ENCODE results near the gene CA7. TPM values are rescaled to one million over a fixed set of nuclear protein-coding genes. Genes with fewer than 3 reads are reported as not detected.
A peak's percentile ranks its signal among the peaks of the same experiment; 100 is the strongest.

The CA7 gene
- total RNA-seq, 2 experiments from 2014 or later = 0.12 TPM; not detected in 1

GRCh38 chr16:66847533-66848067 is 3.4 kb downstream of the CA7 start:
- Mint-ChIP-seq H3K27me3 (peaks cover 32% of the 10 kb centered on the region), H3K4me1 (ENCODE audit: low read depth) (peaks cover 13% of the 10 kb centered on the region), H3K9me3 (no peaks in the 10 kb centered on the region), H3K4me3 (no peak overlapping the region), H3K36me3 (no peaks in the 10 kb centered on the region), H3K27ac (no peak overlapping the region)
- DNase-seq = no peak
- CTCF ChIA-PET = interaction anchor here (1.1 kb wide), 1 partner anchor 25 kb away, joined by 4 read pairs; no protein-coding TSS in a partner anchor
- POLR2A ChIA-PET = interaction anchor here (1.3 kb wide), 1 partner anchor 17 kb away, joined by 3 read pairs; the partner anchor contains the start of gene NAE1
- intact Hi-C loops (cut with micrococcal nuclease) = no loop called here

- H3K27ac Mint-ChIP-seq = no peak overlapping the region
- H3K36me3 Mint-ChIP-seq = no peaks in the 10 kb centered on the region
- CTCF ChIA-PET = interaction anchor here (1.3 kb wide), 1 partner anchor 25 kb away, joined by 3 read pairs; no protein-coding TSS in a partner anchor
- POLR2A ChIA-PET = no interaction called here
- no peak overlapping the region for H3K4me3 Mint-ChIP-seq
- peaks cover 27% of the 10 kb centered on the region for H3K27me3 Mint-ChIP-seq
- intact Hi-C loops (cut with micrococcal nuclease) = no loop called here
- H3K9me3 Mint-ChIP-seq = no peaks in the 10 kb centered on the region
- peak; percentile 22 for DNase-seq
- H3K4me1 Mint-ChIP-seq (ENCODE audit: low read depth) = peaks cover 13% of the 10 kb centered on the region
Measured at GRCh38 chr16:66848172-66848571, 4.0 kb downstream of the CA7 start.

- intact Hi-C loops (cut with micrococcal nuclease) = no loop called here
- peaks cover 18% of the 10 kb centered on the region for H3K27me3 Mint-ChIP-seq
- H3K27ac Mint-ChIP-seq = no peak overlapping the region
- no peak for DNase-seq
- ChIA-PET CTCF (interaction anchor here (1.2 to 1.3 kb wide), 2 partner anchors 18 to 24 kb away, joined by 3 to 6 read pairs; partner anchors contain the start of gene NAE1), POLR2A (no interaction called here)
- no peak overlapping the region for H3K4me3 Mint-ChIP-seq
- no peaks in the 10 kb centered on the region for H3K9me3 Mint-ChIP-seq
- no peaks in the 10 kb centered on the region for H3K36me3 Mint-ChIP-seq
- H3K4me1 Mint-ChIP-seq (ENCODE audit: low read depth) = peaks cover 10% of the 10 kb centered on the region
Measured at GRCh38 chr16:66849021-66849420, 4.8 kb downstream of the CA7 start.

- H3K27me3 Mint-ChIP-seq = peaks cover 16% of the 10 kb centered on the region
- intact Hi-C loops (cut with micrococcal nuclease) = no loop called here
- H3K27ac Mint-ChIP-seq = no peak overlapping the region
- H3K4me1 Mint-ChIP-seq (ENCODE audit: low read depth) = peaks cover 10% of the 10 kb centered on the region
- ChIA-PET CTCF (interaction anchor here (1.2 to 1.3 kb wide), 2 partner anchors 19 to 23 kb away, joined by 3 to 6 read pairs; partner anchors contain the start of gene NAE1), POLR2A (no interaction called here)
- no peak overlapping the region for H3K4me3 Mint-ChIP-seq
- no peak for DNase-seq
- H3K36me3 Mint-ChIP-seq = no peaks in the 10 kb centered on the region
- H3K9me3 Mint-ChIP-seq = no peaks in the 10 kb centered on the region
Measured at GRCh38 chr16:66849549-66849948, 5.3 kb downstream of the CA7 start.

DNA sequence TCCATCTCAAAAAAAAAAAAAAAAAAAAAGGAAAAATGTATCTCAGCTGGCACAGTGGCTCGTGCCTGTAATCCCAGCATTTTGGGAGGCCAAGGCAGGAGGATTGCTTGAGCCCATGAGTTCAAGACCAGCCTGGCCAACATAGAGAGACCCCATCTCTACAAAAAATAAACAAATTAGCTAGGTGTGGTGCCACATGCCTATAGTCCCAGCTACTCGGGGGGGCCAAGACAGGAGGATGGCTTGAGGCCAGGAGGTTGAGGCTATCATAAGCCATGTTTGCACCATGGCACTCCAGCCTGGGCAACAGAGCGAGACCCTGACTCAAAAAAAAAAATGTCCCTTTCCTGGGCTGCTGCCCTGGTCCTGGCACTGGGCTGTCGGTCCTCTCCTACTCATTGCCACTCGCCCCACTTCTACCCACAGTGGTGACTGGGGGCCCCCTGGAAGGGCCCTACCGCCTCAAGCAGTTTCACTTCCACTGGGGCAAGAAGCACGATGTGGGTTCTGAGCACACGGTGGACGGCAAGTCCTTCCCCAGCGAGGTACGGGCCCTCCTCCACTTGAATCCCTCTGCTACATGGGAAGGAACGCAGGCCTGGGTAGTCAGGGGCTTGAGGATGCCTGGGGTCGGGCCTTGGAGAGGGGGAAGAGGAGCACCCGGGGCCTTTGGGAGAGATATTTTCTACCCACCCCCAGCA is 6.1 kb downstream of the CA7 start:
- peaks cover 10% of the 10 kb centered on the region for H3K27me3 Mint-ChIP-seq
- CTCF ChIA-PET = interaction anchor here (0.8 kb wide), 1 partner anchor 18 kb away, joined by 3 read pairs; no protein-coding TSS in a partner anchor
- POLR2A ChIA-PET = no interaction called here
- H3K4me3 Mint-ChIP-seq = no peak overlapping the region
- peaks cover 9% of the 10 kb centered on the region for H3K4me1 Mint-ChIP-seq (ENCODE audit: low read depth)
- H3K27ac Mint-ChIP-seq = no peak overlapping the region
- H3K36me3 Mint-ChIP-seq = no peaks in the 10 kb centered on the region
- intact Hi-C loops (cut with micrococcal nuclease) = no loop called here
- DNase-seq = no peak
- no peaks in the 10 kb centered on the region for H3K9me3 Mint-ChIP-seq

GRCh38 chr16:66851166-66851964 is 7.2 kb downstream of the CA7 start:
- intact Hi-C loops (cut with micrococcal nuclease) = no loop called here
- Mint-ChIP-seq H3K27me3 (peaks cover 1% of the 10 kb centered on the region), H3K27ac (no peak overlapping the region), H3K9me3 (no peaks in the 10 kb centered on the region), H3K4me1 (ENCODE audit: low read depth) (peaks cover 7% of the 10 kb centered on the region), H3K36me3 (no peaks in the 10 kb centered on the region), H3K4me3 (no peak overlapping the region)
- CTCF ChIA-PET = interaction anchor here (0.8 kb wide), 1 partner anchor 17 kb away, joined by 3 read pairs; no protein-coding TSS in a partner anchor
- no peak for DNase-seq
- POLR2A ChIA-PET = no interaction called here

GRCh38 chr16:66853261-66854139 is 9.3 kb downstream of the CA7 start:
- Mint-ChIP-seq H3K9me3 (no peaks in the 10 kb centered on the region), H3K36me3 (no peaks in the 10 kb centered on the region), H3K4me1 (ENCODE audit: low read depth) (no peaks in the 10 kb centered on the region), H3K27me3 (no peaks in the 10 kb centered on the region), H3K4me3 (no peak overlapping the region), H3K27ac (no peak overlapping the region)
- ChIA-PET CTCF (interaction anchor here (1.1 to 5.0 kb wide), 4 partner anchors 9 to 23 kb away, joined by 3 to 24 read pairs (median 6); partner anchors contain the start of gene NAE1), POLR2A (no interaction called here)
- intact Hi-C loops (cut with micrococcal nuclease) = no loop called here
- no peak for DNase-seq

DNA sequence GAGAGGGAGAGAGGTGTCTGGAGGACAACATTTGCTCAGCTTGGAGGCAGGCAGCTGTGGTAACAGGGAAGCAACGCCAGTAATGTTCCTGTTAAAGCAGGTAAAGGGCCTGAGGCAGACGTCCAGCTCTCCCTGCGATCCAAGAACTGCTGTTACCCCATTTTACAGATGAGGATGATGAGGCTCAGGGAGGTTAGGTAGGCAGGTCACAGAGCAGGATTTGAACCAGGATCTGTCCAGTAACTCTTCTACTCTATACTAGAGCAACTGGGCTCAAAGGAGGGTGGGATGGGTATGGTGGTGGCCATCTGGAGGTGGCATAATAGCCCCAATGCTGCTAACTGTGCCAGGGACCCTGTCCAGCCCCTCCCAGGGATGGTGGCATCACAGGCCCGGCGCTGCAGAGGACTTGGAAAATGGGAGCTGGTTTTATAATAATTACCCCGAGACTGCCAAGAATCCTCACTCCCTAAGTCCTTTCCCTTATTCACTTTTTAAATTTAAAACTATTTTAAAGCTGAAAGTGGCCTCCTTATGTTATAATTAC is 12.0 kb downstream of the CA7 start:
- no peak for DNase-seq
- ChIA-PET CTCF (interaction anchor here (0.5 to 5.0 kb wide), 3 partner anchors 10 to 26 kb away, joined by 3 to 24 read pairs (median 10); partner anchors contain the start of gene NAE1), POLR2A (no interaction called here)
- intact Hi-C loops (cut with micrococcal nuclease) = no loop called here
- H3K9me3 Mint-ChIP-seq = no peaks in the 10 kb centered on the region
- no peak overlapping the region for H3K4me3 Mint-ChIP-seq
- no peaks in the 10 kb centered on the region for H3K4me1 Mint-ChIP-seq (ENCODE audit: low read depth)
- H3K27me3 Mint-ChIP-seq = no peaks in the 10 kb centered on the region
- H3K36me3 Mint-ChIP-seq = no peaks in the 10 kb centered on the region
- no peak overlapping the region for H3K27ac Mint-ChIP-seq

DNA sequence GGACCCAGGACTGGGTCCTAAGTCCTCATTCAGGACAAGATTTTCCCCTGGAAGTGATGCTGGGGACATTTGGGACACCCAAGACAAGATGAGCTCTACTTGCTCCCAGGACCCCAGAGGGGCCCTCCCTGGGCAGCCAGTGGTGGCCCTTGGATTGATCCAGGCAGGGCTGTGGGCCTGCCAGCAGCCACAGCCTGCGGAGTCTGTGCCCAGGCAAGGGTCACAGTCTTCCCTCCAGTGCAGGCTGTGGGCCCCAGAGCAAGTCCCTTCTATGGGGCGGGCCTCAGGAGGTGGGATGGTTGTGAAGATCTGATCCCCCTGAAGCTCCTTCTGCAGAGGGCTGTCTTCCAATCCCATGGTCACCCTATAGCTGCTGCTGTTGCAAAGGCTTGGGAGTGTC is 12.6 kb downstream of the CA7 start:
- no peaks in the 10 kb centered on the region for H3K36me3 Mint-ChIP-seq
- no peak overlapping the region for H3K27ac Mint-ChIP-seq
- DNase-seq = no peak
- no peak overlapping the region for H3K4me3 Mint-ChIP-seq
- CTCF ChIA-PET = interaction anchor here (0.5 to 5.0 kb wide), 3 partner anchors 10 to 26 kb away, joined by 3 to 24 read pairs (median 10); partner anchors contain the start of gene NAE1
- intact Hi-C loops (cut with micrococcal nuclease) = no loop called here
- no peaks in the 10 kb centered on the region for H3K4me1 Mint-ChIP-seq (ENCODE audit: low read depth)
- no peaks in the 10 kb centered on the region for H3K9me3 Mint-ChIP-seq
- H3K27me3 Mint-ChIP-seq = no peaks in the 10 kb centered on the region
- POLR2A ChIA-PET = no interaction called here

DNA sequence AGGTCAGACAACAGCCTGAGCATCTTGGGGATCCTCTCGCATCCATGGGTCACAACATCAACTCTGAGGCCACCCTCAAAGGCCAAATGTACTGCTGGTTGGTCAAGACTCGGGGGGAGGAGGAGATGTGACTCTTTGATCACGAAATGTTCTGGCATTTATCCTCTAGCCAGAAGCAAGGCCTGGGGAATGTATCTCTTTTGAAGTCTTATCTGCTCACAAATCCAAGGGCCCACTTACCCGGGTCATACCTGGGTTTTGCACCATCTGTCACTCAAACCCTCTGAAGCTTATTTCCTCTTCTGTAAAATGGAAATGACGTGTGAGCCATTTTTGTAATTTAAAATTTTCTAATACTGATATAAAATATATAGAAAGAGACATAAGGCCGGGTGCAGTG is 13.2 kb downstream of the CA7 start:
- CTCF ChIA-PET = interaction anchor here (2.9 to 5.0 kb wide), 2 partner anchors 9 to 27 kb away, joined by 10 to 24 read pairs; partner anchors contain the start of gene NAE1
- Mint-ChIP-seq H3K9me3 (no peaks in the 10 kb centered on the region), H3K4me1 (ENCODE audit: low read depth) (no peaks in the 10 kb centered on the region), H3K27me3 (no peaks in the 10 kb centered on the region), H3K27ac (no peak overlapping the region), H3K4me3 (no peak overlapping the region), H3K36me3 (no peaks in the 10 kb centered on the region)
- intact Hi-C loops (cut with micrococcal nuclease) = no loop called here
- DNase-seq = no peak
- POLR2A ChIA-PET = no interaction called here

- no peak for DNase-seq
- ChIA-PET POLR2A (no interaction called here), CTCF (interaction anchor here (0.6 to 5.0 kb wide), 5 partner anchors 8 to 28 kb away, joined by 3 to 24 read pairs (median 10); partner anchors contain the start of gene NAE1)
- H3K36me3 Mint-ChIP-seq = no peaks in the 10 kb centered on the region
- no peaks in the 10 kb centered on the region for H3K9me3 Mint-ChIP-seq
- no peaks in the 10 kb centered on the region for H3K27me3 Mint-ChIP-seq
- intact Hi-C loops (cut with micrococcal nuclease) = no loop called here
- no peak overlapping the region for H3K27ac Mint-ChIP-seq
- H3K4me1 Mint-ChIP-seq (ENCODE audit: low read depth) = no peaks in the 10 kb centered on the region
- no peak overlapping the region for H3K4me3 Mint-ChIP-seq
Measured at GRCh38 chr16:66858740-66859396, 14.7 kb downstream of the CA7 start.
